NCI-H2081 (cell line): ENCODE measurements around the gene MAP1LC3B.

Experiments used
- DNase-seq, 2 experiments: peaks; one replicate each; lab custom pipeline; 2025; lab: John Stamatoyannopoulos, UW

The MAP1LC3B gene

DNA sequence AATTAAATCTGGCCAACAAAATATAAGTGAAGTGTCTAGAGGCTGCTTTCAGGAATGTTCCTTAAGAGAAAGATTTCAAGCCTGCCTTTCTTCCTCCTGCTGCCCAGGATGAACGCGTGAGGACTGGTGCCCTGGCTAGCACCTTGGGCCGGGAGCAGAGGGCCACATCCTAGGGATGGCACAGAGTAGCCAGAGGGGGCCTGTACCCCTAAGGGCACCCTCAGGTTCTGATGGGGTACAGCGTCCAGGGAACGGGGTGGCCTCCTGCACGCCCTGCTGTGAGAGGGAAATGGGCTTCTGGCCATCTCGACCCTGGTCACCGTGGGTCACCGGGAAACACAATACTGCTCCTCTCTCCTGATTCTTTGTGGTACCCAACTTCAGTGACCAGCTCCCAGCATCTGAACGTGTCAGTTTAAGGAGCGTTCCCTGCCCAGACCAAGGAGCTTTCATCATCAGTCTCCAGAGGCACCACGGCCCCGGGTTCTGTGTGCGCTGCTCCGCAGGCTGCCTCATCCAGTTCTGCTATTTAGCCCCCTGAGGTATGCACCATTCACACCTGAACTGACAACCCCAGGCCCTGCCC lies 40.3 kb downstream of the MAP1LC3B start:
- no peak for DNase-seq

- no peak for DNase-seq
Observed at GRCh38 chr16:87434146-87434667, 42.1 kb downstream of the MAP1LC3B start.

GRCh38 chr16:87435372-87436224 lies 43.5 kb downstream of the MAP1LC3B start:
- no peak for DNase-seq

- DNase-seq = no peak
Observed at GRCh38 chr16:87436225-87437172, 44.4 kb downstream of the MAP1LC3B start.

GRCh38 chr16:87437327-87437726 lies 45.2 kb downstream of the MAP1LC3B start:
- no peak for DNase-seq

DNA sequence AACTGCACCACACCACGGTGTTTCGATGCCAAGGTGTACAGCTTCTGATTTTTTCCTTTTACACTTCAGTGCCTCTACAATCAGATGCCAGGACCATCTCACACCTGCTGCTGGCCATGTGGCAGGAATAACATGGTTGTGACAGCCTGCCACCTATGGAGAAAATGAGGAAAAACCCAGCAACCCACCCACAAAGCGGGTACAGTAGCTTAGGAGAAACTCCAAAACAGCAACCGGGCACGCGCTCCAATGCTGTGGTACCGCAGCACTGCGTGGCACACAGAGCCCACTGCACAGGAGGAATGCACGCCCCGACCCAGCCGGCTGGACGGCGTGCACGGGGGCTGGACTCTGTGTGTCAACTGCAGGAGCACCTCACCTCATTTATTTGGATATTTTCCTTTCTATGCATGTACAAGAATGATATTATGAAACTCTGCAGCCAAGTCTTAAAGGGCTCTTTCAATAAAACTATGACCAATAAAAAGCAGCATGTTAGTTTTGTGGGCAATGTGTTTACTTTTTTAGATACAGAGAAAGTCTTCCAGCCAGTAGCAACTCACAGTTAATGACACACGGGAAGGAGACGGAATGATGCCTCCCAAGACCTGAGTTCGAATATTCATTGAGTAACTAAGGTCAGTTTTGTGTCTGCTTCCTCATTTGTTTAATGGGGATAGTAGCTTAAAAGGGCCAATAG lies 45.9 kb downstream of the MAP1LC3B start:
- peak in 1 of 2 experiments; percentile 39 for DNase-seq

DNA sequence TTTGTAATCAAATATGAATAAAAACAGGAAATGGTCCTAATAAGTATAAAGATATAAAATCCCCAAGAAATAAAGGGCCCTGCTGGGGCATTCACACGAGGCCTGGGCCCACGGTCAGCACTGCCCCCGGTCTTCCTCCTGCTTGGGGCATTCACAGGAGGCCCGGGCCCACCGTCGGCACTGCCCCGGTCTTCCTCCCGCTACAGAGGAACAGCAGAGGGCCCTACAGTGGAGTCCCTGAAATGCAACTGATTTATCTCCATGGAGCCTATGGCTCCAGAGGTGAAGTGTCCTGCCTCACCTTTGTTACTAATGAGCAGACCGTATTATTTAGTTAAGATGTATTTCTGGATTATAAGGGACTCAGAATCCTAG lies 46.5 kb downstream of the MAP1LC3B start:
- no peak for DNase-seq

- no peak for DNase-seq
Observed at GRCh38 chr16:87439926-87440325, 47.8 kb downstream of the MAP1LC3B start.

DNA sequence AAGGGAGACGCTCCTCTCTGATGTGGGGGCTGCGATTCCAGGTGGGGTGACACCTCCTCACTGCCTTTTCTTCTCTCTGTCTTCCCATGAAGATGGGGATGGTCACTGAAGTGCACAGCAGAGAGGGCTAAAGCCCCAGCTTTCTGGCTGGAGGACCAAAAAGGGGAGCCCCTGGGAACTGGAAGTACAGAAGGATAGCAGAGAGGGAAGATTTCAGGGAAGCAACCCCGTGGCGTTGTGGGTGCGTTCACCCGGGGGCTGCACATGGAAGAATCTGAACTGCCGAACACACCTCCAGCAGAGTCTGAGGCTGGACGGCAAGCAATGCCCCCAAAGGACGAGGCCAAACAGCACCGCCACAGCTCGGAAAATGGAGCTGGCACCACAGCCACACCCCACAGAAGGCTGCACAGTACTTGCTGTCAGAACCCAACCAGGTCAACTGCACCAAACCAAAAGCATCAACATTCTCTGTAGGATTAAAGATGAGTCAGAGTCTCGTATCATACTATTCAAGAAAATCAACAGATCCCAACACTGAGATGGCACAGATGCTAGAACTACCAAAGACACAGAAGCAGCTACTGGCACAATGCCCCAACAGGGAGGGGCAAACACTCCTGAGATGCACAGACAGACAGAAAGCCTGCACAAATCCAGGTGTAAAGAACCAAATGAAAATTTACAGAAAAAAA lies 49.9 kb downstream of the MAP1LC3B start:
- DNase-seq = no peak

DNA sequence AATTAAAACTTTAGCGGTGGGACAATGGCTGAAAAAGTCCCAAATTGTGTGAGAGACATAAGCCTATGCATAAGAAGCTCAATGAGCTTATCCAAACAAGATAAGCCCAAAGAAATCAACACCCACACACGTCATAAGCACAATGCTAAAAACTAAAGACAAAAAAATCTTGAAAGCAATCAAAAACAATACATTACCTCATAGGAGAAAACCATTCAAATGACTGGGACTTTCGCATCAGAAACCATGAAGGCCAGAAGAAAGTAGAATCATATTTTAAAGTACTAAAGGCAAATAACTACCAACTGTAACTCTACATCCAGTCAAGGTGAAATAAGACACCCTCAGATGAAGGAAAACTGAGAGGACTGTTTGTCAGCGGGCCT lies 50.4 kb downstream of the MAP1LC3B start:
- no peak for DNase-seq

DNA sequence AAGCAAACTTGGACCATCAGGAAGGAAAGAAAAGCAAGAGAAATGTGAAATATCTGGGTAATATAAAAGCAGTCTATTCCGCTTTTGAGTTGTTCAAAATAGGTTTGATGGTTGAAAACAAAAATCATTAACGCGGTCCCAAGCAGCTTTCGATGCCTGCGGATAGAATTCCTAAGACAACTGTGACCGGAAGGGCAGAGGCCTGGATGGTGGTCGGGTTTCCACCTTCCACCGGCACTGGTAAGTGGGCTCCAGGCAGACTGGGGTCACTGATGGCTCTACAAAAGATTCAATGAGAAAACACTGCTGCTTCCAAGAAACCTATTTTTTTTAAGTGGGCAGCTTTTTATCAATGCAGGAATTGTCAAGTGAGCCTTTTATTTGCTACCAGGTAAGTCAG lies 50.9 kb downstream of the MAP1LC3B start:
- DNase-seq = no peak

DNA sequence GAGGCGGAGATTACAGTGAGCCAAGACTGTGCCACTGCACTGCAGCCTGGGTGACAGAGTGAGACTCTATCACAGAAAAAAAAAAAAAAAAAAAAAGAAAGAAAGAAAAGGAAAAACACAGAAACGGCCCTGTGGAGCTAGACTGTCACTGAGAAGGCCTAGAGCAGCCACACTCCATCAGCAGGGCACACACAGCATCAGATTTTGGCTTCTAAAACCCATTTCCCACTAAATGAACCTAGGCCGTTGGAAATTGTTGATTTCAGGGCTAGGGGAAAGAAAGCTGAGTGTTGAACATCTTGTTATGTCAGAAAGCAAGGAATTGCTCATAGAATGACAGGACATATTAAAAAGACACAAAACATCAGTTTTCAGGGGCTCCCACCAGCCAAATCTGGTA lies 51.8 kb downstream of the MAP1LC3B start:
- DNase-seq = no peak

- DNase-seq = no peak
Observed at GRCh38 chr16:87445486-87445885, 53.4 kb downstream of the MAP1LC3B start.

DNA sequence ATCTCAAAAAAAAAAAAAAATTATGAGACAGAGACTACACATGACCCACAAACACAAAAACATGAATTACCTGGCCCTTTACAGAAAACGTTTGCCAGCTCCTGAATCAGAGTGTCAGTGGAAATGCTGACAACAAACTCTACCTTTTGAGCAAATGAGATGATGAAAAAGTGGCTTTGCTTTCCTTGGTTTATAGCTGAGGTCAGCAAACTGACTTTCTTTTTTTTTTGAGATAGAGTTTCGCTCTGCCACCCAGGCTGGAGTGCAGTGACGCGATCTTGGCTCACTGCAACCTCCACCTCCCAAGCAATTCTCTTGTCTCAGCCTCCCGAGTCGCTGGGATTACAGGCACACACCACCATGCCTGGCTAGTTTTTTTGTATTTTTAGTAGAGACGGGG lies 54.3 kb downstream of the MAP1LC3B start:
- no peak for DNase-seq

GRCh38 chr16:87447323-87447722 lies 55.2 kb downstream of the MAP1LC3B start:
- DNase-seq = no peak

GRCh38 chr16:87448866-87449265 lies 56.7 kb downstream of the MAP1LC3B start:
- no peak for DNase-seq

DNA sequence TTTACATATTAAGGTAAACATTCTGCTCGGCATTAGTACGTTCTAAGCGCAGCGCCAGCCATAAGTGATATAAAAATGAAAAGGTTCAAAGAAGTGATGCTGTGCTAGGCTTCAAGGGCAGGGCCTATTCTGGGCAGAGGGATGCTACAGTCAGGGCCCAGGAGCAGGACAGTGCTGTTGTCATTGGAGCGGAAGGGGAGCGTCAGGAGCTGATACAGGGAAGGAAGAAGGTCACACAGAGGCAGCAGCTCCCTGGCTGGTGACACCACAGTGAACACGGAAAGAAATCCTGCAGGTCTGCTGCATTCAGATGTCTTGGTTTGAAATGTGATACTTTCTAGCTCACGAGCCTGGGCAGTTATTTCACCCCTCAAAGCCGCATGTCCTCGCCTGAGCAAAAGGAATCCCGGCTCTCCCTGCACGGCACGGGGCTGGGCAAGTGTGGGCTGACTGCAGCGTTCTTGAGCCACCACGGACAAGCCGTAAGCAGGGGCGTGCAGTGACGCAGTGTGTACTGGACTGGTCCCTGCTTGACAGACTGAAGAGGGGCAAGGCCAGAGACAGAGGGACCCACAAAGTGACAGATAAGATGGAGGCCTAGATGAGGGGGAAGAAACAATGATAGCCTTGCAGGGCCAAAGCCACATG lies 59.6 kb downstream of the MAP1LC3B start:
- DNase-seq = no peak

- no peak for DNase-seq
Observed at GRCh38 chr16:87453326-87453725, 61.2 kb downstream of the MAP1LC3B start.
